K562 (cell line): ENCODE results near the gene TNFSF9. TPM values are rescaled to one million over a fixed set of nuclear protein-coding genes. Genes with fewer than 3 reads are reported as not detected.

Experiments used
- CAMTA2 ChIP-seq: fragments of 250-450 bp; sonication (Bioruptor Pico); conservative IDR thresholded peaks from 2 replicates; pipeline ENCODE4 v1.5.1; 2022
- SAFB2 ChIP-seq: fragments of 200-400 bp; formaldehyde crosslinking; IDR thresholded peaks from 2 replicates; pipeline ENCODE4 v1.6.1; 2018; ENCODE audit warnings: borderline replicate concordance, low read length, low read depth, moderate library complexity; ENCODE audit not compliant: severe bottlenecking
- TCF3 ChIP-seq: sonication (generic); formaldehyde crosslinking; IDR thresholded peaks from 2 replicates; pipeline ENCODE4 v1.4.0; 2020; ENCODE audit warnings: mild to moderate bottlenecking, missing genetic modification reagents
- ZKSCAN1 ChIP-seq: fragments of 150-350 bp; IDR thresholded peaks from 2 replicates; pipeline ENCODE4 v1.6.1; 2016; ENCODE audit warnings: low read depth, low read length
- polyA plus RNA-seq, 8 experiments: library from polyadenylated mRNA; depleted of rRNA in 4 of 8; stranded (reverse) in 5 of 8; unstranded in 3 of 8; fragments of >200 nt; fragmentation: Nextera tagmentation in 2 of 8; fragmentation: Illumina TruSeq in 1 of 8; extraction: Ambion mirVana in 2 of 8; extraction: Trizol in 1 of 8; gene quantifications; 2 replicates each; pipeline versions ENCODE4 v1.2.1 to v1.2.3, GENCODE V29; 2011 to 2014; ENCODE audit warnings: inconsistent platforms in 1 of 8, missing spikeins in 1 of 8
- total RNA-seq, 7 experiments: library from RNA; depleted of rRNA in 6 of 7; stranded (reverse); fragments of >200 nt in 6 of 7; fragmentation: Illumina TruSeq in 2 of 7; extraction: Trizol in 2 of 7; gene quantifications; 2 replicates each; pipeline versions ENCODE4 v1.2.1 to v1.2.3, GENCODE V29; 2011 to 2021; ENCODE audit warnings: low replicate concordance in 1 of 7
- TF ChIP-seq, protein P1 (sequence below): fragments of 450-650 bp; IDR thresholded peaks from 2 replicates; pipeline ENCODE4 v1.6.1; 2016; ENCODE audit warnings: mild to moderate bottlenecking, moderate library complexity
- TF ChIP-seq, protein P2 (sequence below): IDR thresholded peaks from 2 replicates; pipeline ENCODE4 v1.6.1; 2016; ENCODE audit warnings: missing genetic modification characterization, missing compliant biosample characterization
- TF ChIP-seq, protein P3 (sequence below): sonication (generic); formaldehyde crosslinking; IDR thresholded peaks from 2 replicates; pipeline ENCODE4 v1.8.1; 2023; ENCODE audit warnings: missing genetic modification reagents, mild to moderate bottlenecking, borderline replicate concordance

Gene TNFSF9
- total and polyA plus RNA-seq, 9 of the 15 experiments (the other 6 are each of a cell fraction or from before 2014, with no cell fraction given): 1.4 to 17.9 (median 6.5) TPM

DNA sequence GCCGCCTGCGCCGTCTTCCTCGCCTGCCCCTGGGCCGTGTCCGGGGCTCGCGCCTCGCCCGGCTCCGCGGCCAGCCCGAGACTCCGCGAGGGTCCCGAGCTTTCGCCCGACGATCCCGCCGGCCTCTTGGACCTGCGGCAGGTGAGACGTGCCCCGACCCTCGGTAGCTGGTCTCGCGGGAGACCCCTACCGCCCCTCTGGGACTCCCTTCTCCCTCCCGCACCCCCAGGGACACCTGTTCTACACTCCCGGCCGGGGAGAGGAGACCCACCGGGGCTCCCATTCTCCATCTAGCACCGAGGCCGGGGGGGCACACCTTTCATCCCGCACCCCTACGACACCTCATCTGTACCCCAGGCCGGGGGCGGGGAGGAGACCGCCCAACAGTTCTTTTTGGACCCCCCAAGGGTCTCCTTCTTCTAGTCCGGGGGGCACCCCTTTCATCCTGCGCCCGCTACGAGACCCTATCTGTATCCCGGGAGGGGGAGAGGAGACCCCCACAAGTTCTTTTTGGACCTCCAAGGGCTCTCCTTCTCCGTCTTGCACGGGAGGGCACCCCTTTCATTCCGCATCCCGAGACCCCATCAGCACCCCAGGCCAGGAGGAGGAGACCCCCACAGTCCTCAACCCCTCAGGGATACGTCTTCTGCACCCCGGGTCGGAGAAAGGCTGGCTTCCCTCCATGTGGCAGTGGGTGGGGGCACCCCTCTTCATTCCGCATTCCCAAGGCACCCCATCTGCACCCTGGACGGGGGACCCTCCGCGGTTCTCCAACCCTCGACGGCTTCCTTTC lies 533 bp downstream of the TNFSF9 start (continued):
- TF ChIP-seq TCF3 (CRISPR knock-in tag): no peak
- TF ChIP-seq, protein P1, sequence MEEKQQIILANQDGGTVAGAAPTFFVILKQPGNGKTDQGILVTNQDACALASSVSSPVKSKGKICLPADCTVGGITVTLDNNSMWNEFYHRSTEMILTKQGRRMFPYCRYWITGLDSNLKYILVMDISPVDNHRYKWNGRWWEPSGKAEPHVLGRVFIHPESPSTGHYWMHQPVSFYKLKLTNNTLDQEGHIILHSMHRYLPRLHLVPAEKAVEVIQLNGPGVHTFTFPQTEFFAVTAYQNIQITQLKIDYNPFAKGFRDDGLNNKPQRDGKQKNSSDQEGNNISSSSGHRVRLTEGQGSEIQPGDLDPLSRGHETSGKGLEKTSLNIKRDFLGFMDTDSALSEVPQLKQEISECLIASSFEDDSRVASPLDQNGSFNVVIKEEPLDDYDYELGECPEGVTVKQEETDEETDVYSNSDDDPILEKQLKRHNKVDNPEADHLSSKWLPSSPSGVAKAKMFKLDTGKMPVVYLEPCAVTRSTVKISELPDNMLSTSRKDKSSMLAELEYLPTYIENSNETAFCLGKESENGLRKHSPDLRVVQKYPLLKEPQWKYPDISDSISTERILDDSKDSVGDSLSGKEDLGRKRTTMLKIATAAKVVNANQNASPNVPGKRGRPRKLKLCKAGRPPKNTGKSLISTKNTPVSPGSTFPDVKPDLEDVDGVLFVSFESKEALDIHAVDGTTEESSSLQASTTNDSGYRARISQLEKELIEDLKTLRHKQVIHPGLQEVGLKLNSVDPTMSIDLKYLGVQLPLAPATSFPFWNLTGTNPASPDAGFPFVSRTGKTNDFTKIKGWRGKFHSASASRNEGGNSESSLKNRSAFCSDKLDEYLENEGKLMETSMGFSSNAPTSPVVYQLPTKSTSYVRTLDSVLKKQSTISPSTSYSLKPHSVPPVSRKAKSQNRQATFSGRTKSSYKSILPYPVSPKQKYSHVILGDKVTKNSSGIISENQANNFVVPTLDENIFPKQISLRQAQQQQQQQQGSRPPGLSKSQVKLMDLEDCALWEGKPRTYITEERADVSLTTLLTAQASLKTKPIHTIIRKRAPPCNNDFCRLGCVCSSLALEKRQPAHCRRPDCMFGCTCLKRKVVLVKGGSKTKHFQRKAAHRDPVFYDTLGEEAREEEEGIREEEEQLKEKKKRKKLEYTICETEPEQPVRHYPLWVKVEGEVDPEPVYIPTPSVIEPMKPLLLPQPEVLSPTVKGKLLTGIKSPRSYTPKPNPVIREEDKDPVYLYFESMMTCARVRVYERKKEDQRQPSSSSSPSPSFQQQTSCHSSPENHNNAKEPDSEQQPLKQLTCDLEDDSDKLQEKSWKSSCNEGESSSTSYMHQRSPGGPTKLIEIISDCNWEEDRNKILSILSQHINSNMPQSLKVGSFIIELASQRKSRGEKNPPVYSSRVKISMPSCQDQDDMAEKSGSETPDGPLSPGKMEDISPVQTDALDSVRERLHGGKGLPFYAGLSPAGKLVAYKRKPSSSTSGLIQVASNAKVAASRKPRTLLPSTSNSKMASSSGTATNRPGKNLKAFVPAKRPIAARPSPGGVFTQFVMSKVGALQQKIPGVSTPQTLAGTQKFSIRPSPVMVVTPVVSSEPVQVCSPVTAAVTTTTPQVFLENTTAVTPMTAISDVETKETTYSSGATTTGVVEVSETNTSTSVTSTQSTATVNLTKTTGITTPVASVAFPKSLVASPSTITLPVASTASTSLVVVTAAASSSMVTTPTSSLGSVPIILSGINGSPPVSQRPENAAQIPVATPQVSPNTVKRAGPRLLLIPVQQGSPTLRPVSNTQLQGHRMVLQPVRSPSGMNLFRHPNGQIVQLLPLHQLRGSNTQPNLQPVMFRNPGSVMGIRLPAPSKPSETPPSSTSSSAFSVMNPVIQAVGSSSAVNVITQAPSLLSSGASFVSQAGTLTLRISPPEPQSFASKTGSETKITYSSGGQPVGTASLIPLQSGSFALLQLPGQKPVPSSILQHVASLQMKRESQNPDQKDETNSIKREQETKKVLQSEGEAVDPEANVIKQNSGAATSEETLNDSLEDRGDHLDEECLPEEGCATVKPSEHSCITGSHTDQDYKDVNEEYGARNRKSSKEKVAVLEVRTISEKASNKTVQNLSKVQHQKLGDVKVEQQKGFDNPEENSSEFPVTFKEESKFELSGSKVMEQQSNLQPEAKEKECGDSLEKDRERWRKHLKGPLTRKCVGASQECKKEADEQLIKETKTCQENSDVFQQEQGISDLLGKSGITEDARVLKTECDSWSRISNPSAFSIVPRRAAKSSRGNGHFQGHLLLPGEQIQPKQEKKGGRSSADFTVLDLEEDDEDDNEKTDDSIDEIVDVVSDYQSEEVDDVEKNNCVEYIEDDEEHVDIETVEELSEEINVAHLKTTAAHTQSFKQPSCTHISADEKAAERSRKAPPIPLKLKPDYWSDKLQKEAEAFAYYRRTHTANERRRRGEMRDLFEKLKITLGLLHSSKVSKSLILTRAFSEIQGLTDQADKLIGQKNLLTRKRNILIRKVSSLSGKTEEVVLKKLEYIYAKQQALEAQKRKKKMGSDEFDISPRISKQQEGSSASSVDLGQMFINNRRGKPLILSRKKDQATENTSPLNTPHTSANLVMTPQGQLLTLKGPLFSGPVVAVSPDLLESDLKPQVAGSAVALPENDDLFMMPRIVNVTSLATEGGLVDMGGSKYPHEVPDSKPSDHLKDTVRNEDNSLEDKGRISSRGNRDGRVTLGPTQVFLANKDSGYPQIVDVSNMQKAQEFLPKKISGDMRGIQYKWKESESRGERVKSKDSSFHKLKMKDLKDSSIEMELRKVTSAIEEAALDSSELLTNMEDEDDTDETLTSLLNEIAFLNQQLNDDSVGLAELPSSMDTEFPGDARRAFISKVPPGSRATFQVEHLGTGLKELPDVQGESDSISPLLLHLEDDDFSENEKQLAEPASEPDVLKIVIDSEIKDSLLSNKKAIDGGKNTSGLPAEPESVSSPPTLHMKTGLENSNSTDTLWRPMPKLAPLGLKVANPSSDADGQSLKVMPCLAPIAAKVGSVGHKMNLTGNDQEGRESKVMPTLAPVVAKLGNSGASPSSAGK: no peak
- TF ChIP-seq, protein P2, sequence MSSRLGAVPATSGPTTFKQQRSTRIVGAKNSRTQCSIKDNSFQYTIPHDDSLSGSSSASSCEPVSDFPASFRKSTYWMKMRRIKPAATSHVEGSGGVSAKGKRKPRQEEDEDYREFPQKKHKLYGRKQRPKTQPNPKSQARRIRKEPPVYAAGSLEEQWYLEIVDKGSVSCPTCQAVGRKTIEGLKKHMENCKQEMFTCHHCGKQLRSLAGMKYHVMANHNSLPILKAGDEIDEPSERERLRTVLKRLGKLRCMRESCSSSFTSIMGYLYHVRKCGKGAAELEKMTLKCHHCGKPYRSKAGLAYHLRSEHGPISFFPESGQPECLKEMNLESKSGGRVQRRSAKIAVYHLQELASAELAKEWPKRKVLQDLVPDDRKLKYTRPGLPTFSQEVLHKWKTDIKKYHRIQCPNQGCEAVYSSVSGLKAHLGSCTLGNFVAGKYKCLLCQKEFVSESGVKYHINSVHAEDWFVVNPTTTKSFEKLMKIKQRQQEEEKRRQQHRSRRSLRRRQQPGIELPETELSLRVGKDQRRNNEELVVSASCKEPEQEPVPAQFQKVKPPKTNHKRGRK (tag): no peak
- TF ChIP-seq SAFB2: no peak
- TF ChIP-seq, protein P3, sequence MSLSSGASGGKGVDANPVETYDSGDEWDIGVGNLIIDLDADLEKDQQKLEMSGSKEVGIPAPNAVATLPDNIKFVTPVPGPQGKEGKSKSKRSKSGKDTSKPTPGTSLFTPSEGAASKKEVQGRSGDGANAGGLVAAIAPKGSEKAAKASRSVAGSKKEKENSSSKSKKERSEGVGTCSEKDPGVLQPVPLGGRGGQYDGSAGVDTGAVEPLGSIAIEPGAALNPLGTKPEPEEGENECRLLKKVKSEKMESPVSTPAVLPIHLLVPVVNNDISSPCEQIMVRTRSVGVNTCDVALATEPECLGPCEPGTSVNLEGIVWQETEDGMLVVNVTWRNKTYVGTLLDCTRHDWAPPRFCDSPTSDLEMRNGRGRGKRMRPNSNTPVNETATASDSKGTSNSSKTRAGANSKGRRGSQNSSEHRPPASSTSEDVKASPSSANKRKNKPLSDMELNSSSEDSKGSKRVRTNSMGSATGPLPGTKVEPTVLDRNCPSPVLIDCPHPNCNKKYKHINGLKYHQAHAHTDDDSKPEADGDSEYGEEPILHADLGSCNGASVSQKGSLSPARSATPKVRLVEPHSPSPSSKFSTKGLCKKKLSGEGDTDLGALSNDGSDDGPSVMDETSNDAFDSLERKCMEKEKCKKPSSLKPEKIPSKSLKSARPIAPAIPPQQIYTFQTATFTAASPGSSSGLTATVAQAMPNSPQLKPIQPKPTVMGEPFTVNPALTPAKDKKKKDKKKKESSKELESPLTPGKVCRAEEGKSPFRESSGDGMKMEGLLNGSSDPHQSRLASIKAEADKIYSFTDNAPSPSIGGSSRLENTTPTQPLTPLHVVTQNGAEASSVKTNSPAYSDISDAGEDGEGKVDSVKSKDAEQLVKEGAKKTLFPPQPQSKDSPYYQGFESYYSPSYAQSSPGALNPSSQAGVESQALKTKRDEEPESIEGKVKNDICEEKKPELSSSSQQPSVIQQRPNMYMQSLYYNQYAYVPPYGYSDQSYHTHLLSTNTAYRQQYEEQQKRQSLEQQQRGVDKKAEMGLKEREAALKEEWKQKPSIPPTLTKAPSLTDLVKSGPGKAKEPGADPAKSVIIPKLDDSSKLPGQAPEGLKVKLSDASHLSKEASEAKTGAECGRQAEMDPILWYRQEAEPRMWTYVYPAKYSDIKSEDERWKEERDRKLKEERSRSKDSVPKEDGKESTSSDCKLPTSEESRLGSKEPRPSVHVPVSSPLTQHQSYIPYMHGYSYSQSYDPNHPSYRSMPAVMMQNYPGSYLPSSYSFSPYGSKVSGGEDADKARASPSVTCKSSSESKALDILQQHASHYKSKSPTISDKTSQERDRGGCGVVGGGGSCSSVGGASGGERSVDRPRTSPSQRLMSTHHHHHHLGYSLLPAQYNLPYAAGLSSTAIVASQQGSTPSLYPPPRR: no peak
- TF ChIP-seq ZKSCAN1: no peak
- no peak for TF ChIP-seq CAMTA2 (CRISPR knock-in tag)
